GF-D8 (cell line): Measurements from ENCODE around the gene EEFSEC.

Experiments used
- DNase-seq: peaks from one replicate; lab custom pipeline; 2025; lab: John Stamatoyannopoulos, UW

Gene EEFSEC

GRCh38 chr3:128316481-128316891, 163.2 kb downstream of the EEFSEC start:
- no peak for DNase-seq

DNA sequence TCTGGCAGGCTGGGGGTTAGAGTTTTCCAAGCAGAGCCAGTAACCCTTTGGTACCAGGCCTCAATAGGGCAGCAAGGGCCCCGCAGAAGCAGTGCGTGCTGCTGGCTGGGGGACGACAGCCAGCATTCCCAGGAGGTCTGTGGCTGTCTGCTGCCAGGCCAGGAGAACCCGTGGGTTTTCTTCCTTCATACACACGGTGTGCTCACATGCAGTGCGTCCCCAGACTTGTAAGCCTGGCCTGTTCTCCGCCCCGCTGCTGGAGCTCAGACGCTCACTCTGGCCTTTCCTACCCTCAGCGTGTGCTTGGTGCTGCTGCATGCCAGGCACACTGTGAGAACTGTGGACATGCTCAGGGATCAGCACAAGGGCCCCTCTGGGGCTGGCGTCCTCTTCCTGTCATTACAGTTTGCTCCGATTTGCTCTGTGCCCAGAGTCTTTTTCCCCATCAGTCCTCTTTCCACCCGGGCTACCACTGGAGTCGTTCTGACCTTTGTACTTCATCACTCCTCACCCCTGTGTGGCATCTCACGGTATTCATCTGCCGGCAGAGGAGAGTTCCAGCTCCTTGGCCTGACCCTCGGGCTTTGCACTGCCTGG, 163.9 kb downstream of the EEFSEC start:
- DNase-seq: no peak

GRCh38 chr3:128317698-128318231, 164.5 kb downstream of the EEFSEC start:
- no peak for DNase-seq

DNA sequence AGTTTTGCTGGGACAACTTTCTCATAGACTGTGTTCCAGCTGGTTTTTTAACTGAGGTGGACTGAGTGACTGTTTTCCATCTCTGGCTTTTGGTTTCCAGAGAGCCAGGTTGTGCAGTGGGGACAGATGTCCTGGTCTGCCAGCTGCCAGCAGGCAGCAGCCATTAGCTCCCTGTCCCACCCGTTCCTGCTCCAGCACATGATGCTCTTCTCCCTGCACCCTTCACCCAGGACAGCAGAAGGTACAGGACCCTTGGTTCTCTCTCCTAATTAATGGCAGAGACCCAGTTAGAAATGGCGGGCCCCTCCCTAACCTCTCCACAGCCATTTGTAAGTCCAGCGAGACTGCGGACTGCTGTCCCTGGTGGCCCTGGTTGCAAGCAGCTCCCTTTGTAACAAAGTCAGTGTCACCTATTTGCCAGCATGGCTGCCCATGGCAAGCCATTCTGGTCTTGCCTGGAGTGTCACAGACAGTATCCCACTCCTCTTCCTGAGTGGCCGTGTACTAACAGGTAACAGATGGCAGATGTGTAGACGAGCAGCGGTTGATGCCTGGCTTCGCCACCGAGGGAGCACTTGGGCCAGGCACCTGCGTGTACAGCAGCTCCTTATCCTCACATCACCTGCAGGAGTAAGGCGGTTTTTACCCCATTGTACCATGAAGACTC, 165.1 kb downstream of the EEFSEC start:
- no peak for DNase-seq

DNA sequence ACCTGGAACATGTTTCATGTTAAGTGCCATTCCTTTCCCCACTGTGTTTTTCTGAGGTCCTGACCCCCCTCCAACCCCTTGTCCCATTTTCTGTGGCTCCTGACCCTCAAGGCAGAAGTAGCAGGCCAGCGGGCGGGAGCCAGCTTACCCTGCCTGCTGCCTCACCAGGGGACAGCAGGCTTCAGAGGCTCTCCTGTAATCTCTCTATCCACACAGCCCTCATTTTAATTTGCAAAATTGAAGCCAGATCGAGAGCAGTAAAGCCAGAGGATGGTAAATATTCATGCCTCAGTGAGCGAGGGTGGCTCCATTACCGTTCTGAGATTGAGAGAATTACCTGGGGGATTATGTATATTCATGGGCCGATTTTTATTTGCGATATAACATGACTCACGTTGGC, 165.8 kb downstream of the EEFSEC start:
- DNase-seq: no peak

DNA sequence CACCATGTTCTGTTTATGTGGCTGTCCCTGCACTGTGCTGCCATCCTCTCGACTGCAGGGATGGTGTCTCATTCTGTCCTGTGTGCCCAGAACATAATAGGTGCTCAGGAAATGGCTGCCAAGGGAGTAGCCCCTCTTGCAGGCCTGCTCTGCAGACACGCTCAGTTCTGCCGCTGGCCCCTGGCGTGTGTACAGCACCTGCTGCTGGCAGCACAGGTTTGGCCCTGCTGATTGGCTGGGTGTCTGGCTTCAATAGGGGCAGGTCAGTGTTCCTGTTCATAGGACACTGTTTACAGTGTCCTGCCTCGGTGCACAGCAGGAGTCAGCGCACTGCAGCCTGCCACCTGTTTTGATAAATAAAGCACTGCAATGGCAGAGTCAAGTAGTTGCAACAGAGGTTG, 166.5 kb downstream of the EEFSEC start:
- no peak for DNase-seq

DNA sequence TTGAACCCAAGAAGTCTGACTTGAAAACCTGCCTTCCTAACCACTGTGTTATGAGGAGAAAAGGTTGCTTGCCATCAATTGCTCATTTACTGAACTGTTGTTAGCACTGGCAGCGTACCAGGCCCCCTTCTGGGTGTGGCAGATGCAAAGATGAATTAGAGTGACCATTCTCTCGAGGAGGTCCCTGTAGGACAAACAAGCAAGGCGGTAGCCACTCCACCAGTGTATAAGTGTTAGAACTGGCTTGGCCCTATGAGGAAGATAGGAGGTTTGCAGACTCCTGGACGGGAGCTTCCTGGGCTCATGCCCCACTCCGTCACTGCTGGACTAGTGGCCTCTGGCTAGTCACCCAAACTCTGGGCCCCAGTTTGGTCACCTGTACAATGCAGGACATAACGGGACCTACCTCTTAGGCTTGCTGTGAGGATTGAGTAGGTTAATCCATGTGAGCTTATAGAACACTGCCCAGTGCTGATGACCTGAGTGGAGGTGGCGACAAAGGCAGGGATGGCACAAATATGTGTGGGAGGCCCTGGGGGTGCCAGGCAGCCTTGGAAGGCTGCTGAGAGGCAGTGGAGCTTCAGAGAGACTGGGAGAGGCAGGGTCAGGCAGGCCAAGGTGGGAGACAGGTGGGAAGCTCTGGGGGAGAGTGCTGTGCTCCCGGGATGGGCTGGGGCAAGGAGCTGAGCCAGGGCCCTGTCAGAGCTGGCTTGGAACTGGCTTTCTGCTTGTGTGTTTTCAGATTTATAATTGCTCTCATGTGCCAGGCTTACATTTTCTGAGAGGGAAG, 167.5 kb downstream of the EEFSEC start:
- no peak for DNase-seq

DNA sequence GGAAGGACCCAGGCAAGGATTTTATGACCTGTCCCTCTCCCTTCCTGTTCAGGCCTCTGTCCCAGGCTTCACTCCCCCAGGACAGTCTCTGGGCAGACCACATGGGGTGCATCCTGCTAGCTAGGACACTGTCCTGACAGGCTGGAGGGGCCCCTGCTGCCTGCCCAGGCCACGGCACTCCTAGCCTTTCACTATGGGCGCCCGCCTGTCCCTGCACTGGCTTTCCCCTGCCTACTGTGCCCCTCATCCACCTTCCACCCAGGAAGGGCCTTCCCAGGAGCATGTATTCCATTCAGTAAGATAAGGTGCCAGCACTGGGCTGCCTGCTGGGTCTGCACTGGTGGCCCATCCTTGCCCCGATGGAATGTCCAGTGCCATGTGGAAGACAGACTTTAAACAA, 168.1 kb downstream of the EEFSEC start:
- DNase-seq: no peak

GRCh38 chr3:128322030-128323022, 169.0 kb downstream of the EEFSEC start:
- DNase-seq: no peak

DNA sequence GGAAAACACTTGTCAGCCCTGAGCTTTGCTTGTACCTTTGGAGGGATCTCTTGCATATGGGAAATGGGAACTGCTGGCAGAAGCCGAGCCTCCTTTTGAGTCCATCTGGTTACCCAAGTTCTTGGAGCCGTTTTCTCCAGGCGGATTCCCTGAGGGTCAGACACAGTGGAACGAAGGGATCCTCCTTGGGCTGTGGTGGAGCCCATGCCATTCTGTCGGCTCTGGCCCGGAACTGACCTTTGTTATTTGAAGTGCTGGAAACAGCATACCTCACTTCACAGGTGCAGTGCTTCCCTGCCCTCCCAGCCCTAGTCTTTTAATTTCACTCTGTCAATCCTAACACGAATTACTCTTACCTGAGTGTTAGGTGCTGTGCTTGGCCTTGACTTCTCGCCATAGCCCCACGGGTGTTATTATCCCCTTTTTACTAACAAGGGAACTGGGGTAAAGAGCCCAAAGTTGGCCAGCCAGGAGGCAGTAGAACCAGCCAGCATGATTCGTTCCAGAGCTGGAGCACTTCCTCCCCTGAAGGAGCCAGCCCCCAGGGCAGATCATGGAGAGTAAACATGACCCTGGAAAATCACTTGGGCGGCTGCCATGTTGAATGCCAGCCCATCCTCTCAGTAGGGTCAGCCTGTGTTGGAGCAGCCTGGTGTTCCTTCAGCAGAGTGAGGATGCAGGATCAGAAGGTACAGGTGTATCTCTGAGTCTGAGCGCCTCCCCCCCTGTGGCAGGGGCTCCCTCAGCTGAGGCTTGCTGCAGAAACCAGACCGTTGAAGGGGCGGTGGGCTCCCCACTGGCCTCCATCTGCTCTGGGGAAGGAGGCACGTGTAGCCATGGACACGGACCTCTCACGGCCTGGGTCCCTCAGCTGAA, 170.2 kb downstream of the EEFSEC start:
- no peak for DNase-seq

- DNase-seq: no peak
Observed at GRCh38 chr3:128324911-128325592, 171.8 kb downstream of the EEFSEC start.

GRCh38 chr3:128326051-128326823, 173.0 kb downstream of the EEFSEC start:
- DNase-seq: no peak

- no peak for DNase-seq
Observed at GRCh38 chr3:128327606-128328031, 174.3 kb downstream of the EEFSEC start.

DNA sequence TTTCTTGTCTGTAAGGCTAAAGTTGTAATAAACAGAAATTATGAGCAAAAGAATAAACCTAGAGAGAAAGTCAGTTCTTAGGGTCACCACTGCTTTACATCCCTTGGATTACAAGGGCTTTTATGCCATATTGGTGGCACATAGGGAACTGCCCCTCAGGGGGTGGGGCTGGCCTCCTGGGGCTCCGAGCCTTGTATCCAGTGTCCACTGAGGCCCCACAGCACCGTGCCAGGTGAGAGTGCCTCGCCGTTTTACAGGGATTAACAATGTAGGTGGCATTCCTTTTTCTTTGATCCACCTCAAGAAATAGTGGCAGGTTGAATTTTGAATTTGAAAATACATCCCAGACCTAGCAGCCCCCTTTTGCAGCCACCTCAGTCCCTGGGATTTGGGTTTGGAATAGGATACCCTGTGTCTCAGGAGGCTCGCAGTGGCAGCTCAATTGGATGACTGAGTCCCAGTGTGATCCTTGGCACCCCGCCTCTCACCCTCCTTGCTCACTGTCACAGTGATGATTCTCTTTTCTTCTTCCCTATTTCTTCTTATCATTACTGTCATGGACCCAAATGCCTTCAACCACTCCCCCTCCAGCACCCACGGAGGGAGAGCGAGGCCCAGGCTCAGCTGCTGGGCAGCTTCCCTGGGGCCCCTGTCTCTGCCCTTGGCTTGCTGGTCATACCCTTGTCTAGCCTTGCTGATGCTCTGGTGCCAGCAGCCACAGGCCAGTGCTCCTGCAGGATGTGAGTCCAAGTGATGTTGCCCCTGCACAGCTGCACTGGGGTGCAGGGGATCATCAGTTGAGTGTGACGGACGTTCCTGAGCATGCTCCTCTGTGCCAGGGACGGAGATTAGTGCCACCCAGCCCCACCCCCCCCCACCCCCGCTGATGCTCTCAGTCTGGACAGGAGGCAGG, 175.5 kb downstream of the EEFSEC start:
- DNase-seq: no peak

DNA sequence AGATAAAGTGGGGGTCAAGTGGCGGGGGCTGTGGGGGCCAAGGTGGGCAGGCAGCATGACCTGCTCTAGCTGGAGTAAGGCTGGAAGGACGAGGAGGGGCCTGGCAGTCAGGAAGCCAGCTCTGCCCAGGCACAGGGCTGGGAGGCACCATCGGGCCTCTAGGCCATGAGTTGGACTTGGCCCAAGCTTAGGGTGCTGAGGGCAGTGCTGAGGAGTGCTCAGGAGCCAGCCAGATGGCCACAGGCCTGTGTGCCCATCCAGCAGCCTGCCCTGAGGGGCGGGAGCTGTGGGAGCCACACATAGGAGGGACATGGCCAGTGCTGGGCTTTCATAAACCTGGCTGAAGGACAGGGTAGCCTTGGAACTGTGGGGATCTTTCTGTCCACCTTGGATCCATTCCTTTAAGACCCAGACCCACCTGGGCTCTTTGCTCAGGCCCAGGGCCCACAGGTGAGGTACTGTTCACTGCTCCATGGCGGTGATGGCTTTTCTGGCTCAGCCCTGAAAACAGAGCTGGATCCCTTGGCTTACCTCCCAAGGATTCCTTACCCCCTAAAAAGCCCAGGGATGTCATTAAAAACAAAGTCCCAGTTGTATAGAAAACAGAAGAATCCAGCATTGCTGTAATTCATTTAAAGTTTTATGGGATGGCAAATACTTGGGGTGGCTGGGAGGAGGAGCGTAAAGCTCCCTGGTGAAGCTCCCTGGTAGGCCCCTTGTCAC, 176.4 kb downstream of the EEFSEC start:
- DNase-seq: no peak

DNA sequence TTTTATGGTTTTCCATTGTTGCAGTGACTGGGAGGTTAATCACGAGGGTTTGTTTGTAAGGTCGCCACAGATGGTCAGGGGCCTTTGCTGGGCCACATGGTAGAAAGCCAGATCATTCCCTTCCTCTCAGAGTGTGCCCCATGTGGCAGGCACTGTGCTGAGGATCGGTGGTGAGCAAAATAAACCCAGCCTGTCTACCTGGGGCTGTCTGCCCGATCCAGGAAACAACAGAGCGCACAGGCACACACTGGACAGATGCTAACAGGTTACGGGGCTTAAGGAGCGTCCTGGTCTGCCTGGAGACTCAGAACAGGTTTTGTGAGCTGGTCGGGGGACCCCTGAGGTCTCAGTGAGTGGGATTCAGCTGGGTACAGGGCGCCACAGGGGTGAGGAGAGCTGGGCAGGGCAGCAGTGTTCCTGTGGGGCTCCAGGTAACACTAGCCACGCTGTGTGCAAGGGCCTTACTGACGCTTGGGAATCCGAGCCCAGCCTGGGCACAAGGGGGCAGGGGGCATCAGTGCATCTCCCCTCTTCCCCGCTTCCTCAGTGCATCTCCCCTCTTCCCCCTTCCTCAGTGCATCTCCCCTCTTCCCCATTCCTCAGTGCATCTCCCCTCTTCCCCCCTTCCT, 177.0 kb downstream of the EEFSEC start:
- DNase-seq: no peak

DNA sequence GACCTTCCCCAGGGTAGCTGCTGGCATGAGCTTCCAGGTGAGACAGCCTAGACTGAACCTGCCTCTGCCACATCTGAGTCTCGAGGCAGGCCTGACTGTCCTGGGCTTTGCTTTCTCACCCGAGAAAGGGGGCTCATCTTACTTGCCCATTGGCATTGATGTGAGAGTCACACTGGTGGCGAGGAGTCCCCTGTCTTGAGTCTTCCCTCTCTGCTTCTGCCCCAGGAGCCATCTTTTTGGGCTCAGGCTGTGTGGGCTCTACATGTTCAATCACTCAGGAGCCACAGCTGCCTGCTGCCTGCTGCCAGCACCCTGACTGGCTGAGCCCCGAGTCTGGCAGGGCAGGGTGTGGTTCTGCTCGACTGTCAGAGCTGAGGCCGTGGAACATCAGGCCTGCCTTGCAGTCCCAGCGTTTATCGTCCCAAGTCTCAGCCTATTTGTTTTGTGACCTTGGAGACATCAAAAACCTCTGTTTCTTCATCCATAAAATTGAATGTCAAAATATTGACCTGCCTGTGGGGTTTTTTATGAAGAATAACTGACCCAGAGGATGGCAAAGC, 180.9 kb downstream of the EEFSEC start:
- no peak for DNase-seq
